CD4-positive, alpha-beta memory T cell (primary cell): ENCODE data around the gene EPHB2. TPM values are rescaled to one million over a fixed set of nuclear protein-coding genes. Genes with fewer than 3 reads are reported as not detected.
A peak's percentile ranks its signal among the peaks of the same experiment; 100 is the strongest.

Source experiments
- CTCF ChIA-PET: fragments of 350-600 bp; sonication (Branson Sonifier 250); formaldehyde crosslinking; loops from one replicate; lab custom pipeline; 2021; ENCODE audit warnings: inconsistent platforms; ENCODE audit not compliant: partially characterized antibody; lab: Charles Lee
- POLR2A ChIA-PET: fragments of 350-600 bp; sonication (Branson Sonifier 250); formaldehyde crosslinking; loops from one replicate; lab custom pipeline; 2021; ENCODE audit not compliant: partially characterized antibody; lab: Charles Lee
- DNase-seq, 5 donors: peaks; one replicate each; pipeline versions ENCODE4 v3.0.0 to v3.0.0-alpha.2; 2020 to 2022; ENCODE audit warnings: mixed read lengths in 1 of 5
- H3K27ac ChIP-seq: one replicate; pipeline ENCODE4 v1.7.0; 2013; ENCODE audit warnings: low read depth, low read length
- H3K27me3 ChIP-seq: 2 replicates; pipeline ENCODE4 v1.7.0; 2013; ENCODE audit warnings: mild to moderate bottlenecking, low read length, moderate library complexity; ENCODE audit not compliant: insufficient read depth
- H3K36me3 ChIP-seq: 2 replicates; pipeline ENCODE4 v1.7.0; 2013; ENCODE audit warnings: mild to moderate bottlenecking, low read length, moderate library complexity; ENCODE audit not compliant: insufficient read depth
- H3K4me1 ChIP-seq: 2 replicates; pipeline ENCODE4 v1.7.0; 2013; ENCODE audit warnings: mild to moderate bottlenecking, low read length, moderate library complexity; ENCODE audit not compliant: insufficient read depth
- H3K4me3 ChIP-seq, 2 donors: one replicate each; pipeline ENCODE4 v1.7.0; 2013; ENCODE audit warnings: low read length in 2 of 2, mild to moderate bottlenecking in 1 of 2
- H3K9me3 ChIP-seq, 2 donors: one replicate each; pipeline ENCODE4 v1.7.0; 2013; ENCODE audit warnings: low read length in 2 of 2, control low read depth in 1 of 2; ENCODE audit not compliant: control insufficient read depth in 1 of 2
- H3K27ac Mint-ChIP-seq, 7 donors: one replicate each; pipeline ENCODE4 v1.8.0; 2020 to 2021; ENCODE audit warnings: mixed read lengths in 7 of 7, mild to moderate bottlenecking in 6 of 7, inconsistent platforms in 3 of 7, moderate library complexity in 3 of 7
- H3K27me3 Mint-ChIP-seq, 2 donors: one replicate each; pipeline ENCODE4 v1.8.0; 2020 to 2021; ENCODE audit warnings: mixed read lengths in 2 of 2
- H3K36me3 Mint-ChIP-seq, 2 donors: one replicate each; pipeline ENCODE4 v1.8.0; 2020 to 2021; ENCODE audit warnings: mixed read lengths in 2 of 2, inconsistent platforms in 1 of 2, mild to moderate bottlenecking in 1 of 2
- H3K4me1 Mint-ChIP-seq, 4 donors: one replicate each; pipeline ENCODE4 v1.8.0; 2020 to 2021; ENCODE audit warnings: mixed read lengths in 4 of 4, mild to moderate bottlenecking in 1 of 4
- H3K4me3 Mint-ChIP-seq, 8 donors: one replicate each; pipeline ENCODE4 v1.8.0; 2020 to 2021; ENCODE audit warnings: mixed read lengths in 8 of 8, mild to moderate bottlenecking in 7 of 8, moderate library complexity in 6 of 8, inconsistent platforms in 3 of 8
- H3K9me3 Mint-ChIP-seq, 8 donors: one replicate each; pipeline ENCODE4 v1.8.0; 2020 to 2021; ENCODE audit warnings: mixed read lengths in 8 of 8, mild to moderate bottlenecking in 5 of 8, inconsistent platforms in 3 of 8, moderate library complexity in 1 of 8
- intact Hi-C: fragments of 100-400 bp; cut with micrococcal nuclease; formaldehyde crosslinking; loops from one replicate; pipeline ENCODE4 v1.15.1; 2023
- polyA plus RNA-seq, 2 donors: library from polyadenylated mRNA; unstranded; fragments of 300-500 nt; fragmentation: Illumina TruSeq; gene quantifications; one replicate each; pipeline ENCODE4 v1.2.3, GENCODE V29; 2021
- total RNA-seq, 2 experiments: library from RNA; stranded (reverse); gene quantifications; one replicate each; pipeline ENCODE4 v1.2.3, GENCODE V29; 2021

Gene EPHB2
- total and polyA plus RNA-seq, 4 experiments from 2014 or later, result 0.35 to 0.36 TPM; not detected in 2

DNA sequence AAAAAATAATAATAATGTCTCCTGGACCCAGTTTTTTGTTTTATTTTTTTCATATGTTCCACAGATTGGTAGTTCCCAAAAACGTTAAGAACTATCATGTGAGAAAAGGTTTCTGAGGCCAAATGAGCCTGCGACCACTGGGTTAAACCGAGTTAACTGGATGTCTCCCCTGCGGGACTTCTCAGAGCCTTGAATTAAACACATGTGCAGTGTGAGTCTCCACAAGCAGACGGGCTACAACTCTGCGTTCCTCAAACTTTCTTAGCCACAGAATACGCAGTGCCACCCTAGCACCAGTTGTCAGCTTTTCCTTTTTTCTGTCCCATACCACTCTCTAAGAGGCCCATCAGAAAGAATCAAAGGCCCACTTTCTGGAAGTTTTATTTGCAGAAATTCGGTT, 164.1 kb downstream of the EPHB2 start:
- Histone ChIP-seq H3K27ac (no peak overlapping the region), H3K9me3 (no peaks in the 10 kb centered on the region), H3K27me3 (no peaks in the 10 kb centered on the region), H3K4me1 (no peaks in the 10 kb centered on the region), H3K4me3 (no peak overlapping the region), H3K36me3 (no peaks in the 10 kb centered on the region)
- no peak overlapping the region for H3K4me3 Mint-ChIP-seq
- intact Hi-C loops, result no loop called here
- POLR2A ChIA-PET, result no interaction called here
- H3K27ac Mint-ChIP-seq, result no peak overlapping the region
- no peaks in the 10 kb centered on the region for H3K9me3 Mint-ChIP-seq
- peaks cover 3 to 5% of the 10 kb centered on the region in 2 donors for H3K27me3 Mint-ChIP-seq
- no peak for DNase-seq
- H3K4me1 Mint-ChIP-seq, result no peaks in the 10 kb centered on the region
- CTCF ChIA-PET, result no interaction called here
- H3K36me3 Mint-ChIP-seq, result no peaks in the 10 kb centered on the region

GRCh38 chr1:22875241-22875640, 164.6 kb downstream of the EPHB2 start:
- Mint-ChIP-seq H3K27ac (no peak overlapping the region), H3K9me3 (no peaks in the 10 kb centered on the region), H3K4me1 (no peaks in the 10 kb centered on the region), H3K27me3 (peaks cover 3 to 5% of the 10 kb centered on the region in 2 donors), H3K4me3 (no peak overlapping the region), H3K36me3 (no peaks in the 10 kb centered on the region)
- POLR2A ChIA-PET, result no interaction called here
- Histone ChIP-seq H3K9me3 (no peaks in the 10 kb centered on the region), H3K27ac (no peak overlapping the region), H3K36me3 (no peaks in the 10 kb centered on the region), H3K27me3 (no peaks in the 10 kb centered on the region), H3K4me3 (no peak overlapping the region), H3K4me1 (no peaks in the 10 kb centered on the region)
- no peak for DNase-seq
- CTCF ChIA-PET, result no interaction called here
- intact Hi-C loops, result no loop called here

GRCh38 chr1:22875841-22876240, 165.2 kb downstream of the EPHB2 start:
- Mint-ChIP-seq H3K4me3 (no peak overlapping the region), H3K27ac (no peak overlapping the region), H3K4me1 (no peaks in the 10 kb centered on the region), H3K27me3 (peaks cover 3 to 5% of the 10 kb centered on the region in 2 donors), H3K9me3 (no peaks in the 10 kb centered on the region), H3K36me3 (no peaks in the 10 kb centered on the region)
- CTCF ChIA-PET, result no interaction called here
- Histone ChIP-seq H3K27me3 (no peaks in the 10 kb centered on the region), H3K4me1 (no peaks in the 10 kb centered on the region), H3K4me3 (no peak overlapping the region), H3K27ac (no peak overlapping the region), H3K9me3 (no peaks in the 10 kb centered on the region), H3K36me3 (no peaks in the 10 kb centered on the region)
- POLR2A ChIA-PET, result no interaction called here
- intact Hi-C loops, result no loop called here
- no peak for DNase-seq

- ChIA-PET POLR2A (no interaction called here), CTCF (no interaction called here)
- H3K4me3 ChIP-seq, result no peak overlapping the region
- Mint-ChIP-seq H3K4me1 (no peaks in the 10 kb centered on the region), H3K27ac (no peak overlapping the region), H3K27me3 (peaks cover 3 to 5% of the 10 kb centered on the region in 2 donors), H3K4me3 (no peak overlapping the region), H3K9me3 (no peaks in the 10 kb centered on the region), H3K36me3 (no peaks in the 10 kb centered on the region)
- no peak overlapping the region for H3K27ac ChIP-seq
- H3K27me3 ChIP-seq, result no peaks in the 10 kb centered on the region
- H3K9me3 ChIP-seq, result no peaks in the 10 kb centered on the region
- H3K4me1 ChIP-seq, result no peaks in the 10 kb centered on the region
- intact Hi-C loops, result no loop called here
- DNase-seq, result no peak
- no peaks in the 10 kb centered on the region for H3K36me3 ChIP-seq
Measured at GRCh38 chr1:22876359-22877111, 165.9 kb downstream of the EPHB2 start.

DNA sequence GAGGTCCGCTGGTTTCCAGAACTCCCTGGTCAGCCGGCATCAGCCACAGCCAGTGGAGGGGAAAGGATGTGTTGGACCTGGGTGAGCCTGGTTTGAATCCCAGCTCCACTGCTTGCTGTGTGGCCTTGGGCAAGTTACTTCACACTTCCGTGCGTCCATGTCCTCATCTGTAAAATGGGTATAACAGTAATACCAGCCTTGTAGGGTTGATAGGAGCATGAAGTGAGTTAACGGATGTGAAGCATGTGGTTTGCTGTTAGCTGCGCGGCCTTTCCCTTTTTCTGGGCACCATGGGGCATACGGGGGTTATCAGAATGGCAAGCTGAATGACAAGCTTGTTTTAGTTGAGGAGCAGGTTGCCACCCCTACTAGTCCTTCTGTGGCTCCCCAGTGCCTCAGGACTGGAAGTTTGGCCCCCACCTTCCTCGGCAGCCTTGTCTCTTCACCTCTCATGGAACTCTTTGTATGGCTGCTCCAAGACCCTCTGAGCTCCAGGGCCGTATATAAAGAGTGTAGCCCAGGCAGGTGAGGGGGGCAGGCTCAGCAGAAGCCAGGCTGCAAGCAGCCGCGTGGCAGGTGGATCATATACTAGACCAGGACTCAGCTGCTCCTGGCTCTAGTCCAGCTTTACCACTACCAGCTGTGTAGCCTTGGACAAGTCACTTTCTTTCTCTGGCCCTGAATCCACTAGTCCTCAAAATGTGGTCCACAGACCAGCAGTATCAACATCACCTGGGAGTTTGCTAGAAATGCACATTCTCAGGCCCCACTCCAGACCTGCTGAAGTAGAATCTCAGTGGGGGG, 166.7 kb downstream of the EPHB2 start:
- H3K4me3 Mint-ChIP-seq, result no peak overlapping the region
- H3K27me3 Mint-ChIP-seq, result peaks cover 3 to 5% of the 10 kb centered on the region in 2 donors
- no peak for DNase-seq
- H3K4me1 Mint-ChIP-seq, result no peaks in the 10 kb centered on the region
- H3K27me3 ChIP-seq, result no peaks in the 10 kb centered on the region
- no peak overlapping the region for H3K27ac ChIP-seq
- CTCF ChIA-PET, result no interaction called here
- no peak overlapping the region for H3K27ac Mint-ChIP-seq
- H3K36me3 ChIP-seq, result no peaks in the 10 kb centered on the region
- H3K9me3 ChIP-seq, result no peaks in the 10 kb centered on the region
- no peaks in the 10 kb centered on the region for H3K36me3 Mint-ChIP-seq
- H3K4me3 ChIP-seq, result no peak overlapping the region
- H3K9me3 Mint-ChIP-seq, result no peaks in the 10 kb centered on the region
- intact Hi-C loops, result no loop called here
- no peaks in the 10 kb centered on the region for H3K4me1 ChIP-seq
- POLR2A ChIA-PET, result no interaction called here

- H3K27me3 ChIP-seq, result no peaks in the 10 kb centered on the region
- H3K27ac ChIP-seq, result no peak overlapping the region
- Mint-ChIP-seq H3K4me1 (no peaks in the 10 kb centered on the region), H3K27me3 (peaks cover 3 to 5% of the 10 kb centered on the region in 2 donors), H3K27ac (peak overlapping the region in 1 of 7 donors; percentile 30), H3K9me3 (no peaks in the 10 kb centered on the region), H3K4me3 (no peak overlapping the region), H3K36me3 (no peaks in the 10 kb centered on the region)
- H3K4me1 ChIP-seq, result no peaks in the 10 kb centered on the region
- H3K36me3 ChIP-seq, result no peaks in the 10 kb centered on the region
- ChIA-PET POLR2A (no interaction called here), CTCF (no interaction called here)
- intact Hi-C loops, result no loop called here
- H3K9me3 ChIP-seq, result no peaks in the 10 kb centered on the region
- DNase-seq, result no peak
- no peak overlapping the region for H3K4me3 ChIP-seq
Measured at GRCh38 chr1:22877980-22878379, 167.3 kb downstream of the EPHB2 start.

GRCh38 chr1:22878626-22879025, 168.0 kb downstream of the EPHB2 start:
- no peak overlapping the region for H3K4me3 Mint-ChIP-seq
- H3K36me3 Mint-ChIP-seq, result no peaks in the 10 kb centered on the region

More at GRCh38 chr1:22878626-22879025, 168.0 kb downstream of the EPHB2 start:
- no peak overlapping the region for H3K27ac Mint-ChIP-seq
- ChIA-PET POLR2A (no interaction called here), CTCF (no interaction called here)
- peaks cover 3 to 5% of the 10 kb centered on the region in 2 donors for H3K27me3 Mint-ChIP-seq
- no peaks in the 10 kb centered on the region for H3K9me3 Mint-ChIP-seq
- Histone ChIP-seq H3K9me3 (no peaks in the 10 kb centered on the region), H3K27ac (no peak overlapping the region), H3K4me1 (no peaks in the 10 kb centered on the region), H3K36me3 (no peaks in the 10 kb centered on the region), H3K4me3 (no peak overlapping the region), H3K27me3 (no peaks in the 10 kb centered on the region)
- H3K4me1 Mint-ChIP-seq, result no peaks in the 10 kb centered on the region
- DNase-seq, result no peak
- intact Hi-C loops, result no loop called here
